ENCODE measurements around the gene RET. TPM values are rescaled to one million over a fixed set of nuclear protein-coding genes. Genes with fewer than 3 reads are reported as not detected.
"Not testable (repeated sequence)": the region's sequence is repeated elsewhere in the genome, so short reads cannot be mapped to it uniquely, and the experiment has no call there.

The RET gene
- total RNA-seq, 4 donors from 2014 or later: 0.27 to 2.1 (median 0.88) TPM

GRCh38 chr10:43138757-43139241 is 61.9 kb downstream of the RET start:
- intact Hi-C loops (cut with DNase I): no loop called here
- TF ChIP-seq POLR2A (IDR thresholded peaks at IDR 0.05): no peak
- TF ChIP-seq CTCF (IDR thresholded peaks at IDR 0.05): no peak
- H3K4me3 ChIP-seq (replicated peaks in 1 of 3): peak overlapping the region in 2 of 3 donors; percentile 41 to 83
- H3K4me1 ChIP-seq: peaks cover 17 to 19% of the 10 kb centered on the region in 2 donors
- H3K36me3 ChIP-seq: no peaks in the 10 kb centered on the region
- no peaks in the 10 kb centered on the region for H3K9me3 ChIP-seq
- peak overlapping the region; percentile 41 to 96 (median 96) for H3K27ac ChIP-seq
- WGBS, 2 donors: 1% methylated on average over 22 of the region's 22 CpGs
- peak; percentile 26 to 29 for DNase-seq
- H3K27me3 ChIP-seq: no peaks in the 10 kb centered on the region

- no peaks in the 10 kb centered on the region for H3K27me3 ChIP-seq
- H3K36me3 ChIP-seq: no peaks in the 10 kb centered on the region
- no peak overlapping the region for H3K4me3 ChIP-seq (replicated peaks in 1 of 3)
- no peak overlapping the region for H3K27ac ChIP-seq
- H3K4me1 ChIP-seq: peaks cover 20 to 30% of the 10 kb centered on the region in 2 donors
- WGBS, 2 donors: 98 to 99% methylated on average over 5 of the region's 5 CpGs
- no peak for DNase-seq
- intact Hi-C loops (cut with DNase I): no loop called here
- no peaks in the 10 kb centered on the region for H3K9me3 ChIP-seq
- TF ChIP-seq CTCF (IDR thresholded peaks at IDR 0.05): no peak
- TF ChIP-seq POLR2A (IDR thresholded peaks at IDR 0.05): no peak
These were observed 64.6 kb downstream of the RET start for GRCh38 chr10:43141421-43141820.

GRCh38 chr10:43145311-43145710 is 68.4 kb downstream of the RET start:
- peak overlapping the region in 1 of 3 donors; percentile 5 for H3K27ac ChIP-seq
- H3K4me3 ChIP-seq (replicated peaks in 1 of 3): no peak overlapping the region
- no peaks in the 10 kb centered on the region for H3K9me3 ChIP-seq
- peak; percentile 17 to 32 for DNase-seq
- 49 to 52% methylated on average over 6 of the region's 6 CpGs for WGBS, 2 donors
- TF ChIP-seq CTCF (IDR thresholded peaks at IDR 0.05) (no peak), POLR2A (IDR thresholded peaks at IDR 0.05) (no peak)
- intact Hi-C loops (cut with DNase I): no loop called here
- H3K36me3 ChIP-seq: no peaks in the 10 kb centered on the region
- no peaks in the 10 kb centered on the region for H3K27me3 ChIP-seq
- peaks cover 3 to 15% of the 10 kb centered on the region in 2 donors for H3K4me1 ChIP-seq

GRCh38 chr10:43145936-43146335 is 69.1 kb downstream of the RET start:
- 88 to 97% methylated on average over 1 of the region's 1 CpG for WGBS, 2 donors

GRCh38 chr10:43151371-43151770 is 74.5 kb downstream of the RET start:
- Histone ChIP-seq H3K36me3 (no peaks in the 10 kb centered on the region), H3K27ac (no peak overlapping the region), H3K4me1 (peaks cover 10 to 20% of the 10 kb centered on the region in 2 donors), H3K4me3 (replicated peaks in 1 of 3) (no peak overlapping the region), H3K9me3 (no peaks in the 10 kb centered on the region), H3K27me3 (no peaks in the 10 kb centered on the region)
- intact Hi-C loops (cut with DNase I): no loop called here
- DNase-seq: no peak
- 64 to 74% methylated on average over 2 of the region's 2 CpGs for WGBS, 2 donors
- TF ChIP-seq POLR2A (IDR thresholded peaks at IDR 0.05) (no peak), CTCF (IDR thresholded peaks at IDR 0.05) (no peak)

More at GRCh38 chr10:43145936-43146335, 69.1 kb downstream of the RET start:
- intact Hi-C loops (cut with DNase I); H3K9me3 ChIP-seq; H3K4me3 ChIP-seq (replicated peaks in 1 of 3); H3K36me3 ChIP-seq; H3K27me3 ChIP-seq; H3K27ac ChIP-seq; DNase-seq: not testable (repeated sequence)
- H3K4me1 ChIP-seq: peaks cover 3 to 15% of the 10 kb centered on the region in 2 donors

Data from thyroid gland (tissue), 4 donors.